Smooth muscle cell of the brain vasculature (primary cell): ENCODE data around the gene RASEF.
"Not testable (repeated sequence)": the region's sequence is repeated elsewhere in the genome, so short reads cannot be mapped to it uniquely, and the experiment has no call there.

Experiments
- DNase-seq: peaks from one replicate; pipeline ENCODE4 v3.0.0-alpha.2; 2012; ENCODE audit warnings: low read depth, low spot score

RASEF gene

DNA sequence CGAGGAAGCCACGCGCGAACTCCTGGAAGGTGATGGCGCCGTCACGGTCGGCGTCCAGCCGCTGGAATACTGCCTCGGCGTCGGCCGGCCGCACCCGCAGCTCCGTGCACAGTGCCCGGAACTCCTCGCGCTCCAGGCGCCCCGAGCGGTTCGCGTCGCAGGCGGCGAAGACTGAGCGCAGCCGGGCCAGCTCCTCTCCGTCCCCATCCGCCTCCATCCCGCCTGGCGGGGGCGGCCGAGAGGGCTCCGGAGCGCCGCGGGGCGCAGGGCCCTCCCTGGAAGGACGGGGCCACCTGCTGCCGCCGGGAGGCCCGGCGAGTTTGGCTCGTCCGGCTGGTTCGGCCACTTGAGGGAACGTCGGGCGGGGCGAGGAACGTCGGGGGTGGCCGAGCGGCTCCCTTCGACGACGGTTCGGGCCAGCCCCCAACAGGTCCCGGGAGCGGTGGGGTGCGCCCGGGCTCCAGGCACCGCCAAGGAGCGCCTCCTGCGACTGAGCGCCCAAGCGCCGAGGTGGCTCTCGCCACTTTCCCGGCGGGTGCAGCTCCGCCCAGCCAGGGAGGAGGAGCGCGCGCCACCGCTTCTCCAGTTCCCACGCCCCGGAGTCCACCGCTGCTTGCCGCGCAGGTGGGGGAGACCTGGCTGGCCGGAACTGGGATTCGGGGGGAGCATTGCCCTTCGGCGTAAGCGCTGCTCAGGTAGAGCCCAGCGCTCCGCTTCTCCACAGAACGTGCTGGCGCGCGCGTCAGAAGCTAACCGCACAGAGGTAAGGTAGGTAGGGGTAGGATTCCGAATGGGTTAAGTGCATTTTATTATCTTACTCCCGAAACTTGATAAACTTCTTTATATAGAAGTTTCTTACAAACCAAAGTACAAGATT, at the start of gene RASEF:
TSS of gene RASEF (minus strand) at position 492 of the 877 bp plus-strand sequence. CDS start at position 217, 275 bp downstream.
- no peak for DNase-seq

GRCh38 chr9:83111169-83111568, 48.2 kb upstream of the RASEF start:
- no peak for DNase-seq

DNA sequence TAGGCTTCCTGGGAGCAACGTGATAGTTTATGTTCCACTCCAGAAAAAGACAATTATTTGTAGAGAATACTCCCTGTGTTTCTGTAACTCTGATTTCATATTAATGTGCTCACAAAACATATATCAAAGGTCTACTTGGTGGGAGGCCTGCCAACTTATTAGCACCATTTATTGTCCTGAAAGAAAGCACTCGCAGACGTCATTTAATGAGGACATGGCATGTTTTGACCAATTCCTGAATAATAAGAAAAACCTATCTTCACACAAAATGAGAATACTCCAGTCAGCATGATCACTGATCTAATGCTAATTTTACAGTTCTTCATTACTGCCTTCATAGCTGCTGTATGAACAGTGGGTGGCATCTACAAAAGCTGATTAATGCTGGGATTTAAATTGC, 46.4 kb upstream of the RASEF start:
- no peak for DNase-seq

DNA sequence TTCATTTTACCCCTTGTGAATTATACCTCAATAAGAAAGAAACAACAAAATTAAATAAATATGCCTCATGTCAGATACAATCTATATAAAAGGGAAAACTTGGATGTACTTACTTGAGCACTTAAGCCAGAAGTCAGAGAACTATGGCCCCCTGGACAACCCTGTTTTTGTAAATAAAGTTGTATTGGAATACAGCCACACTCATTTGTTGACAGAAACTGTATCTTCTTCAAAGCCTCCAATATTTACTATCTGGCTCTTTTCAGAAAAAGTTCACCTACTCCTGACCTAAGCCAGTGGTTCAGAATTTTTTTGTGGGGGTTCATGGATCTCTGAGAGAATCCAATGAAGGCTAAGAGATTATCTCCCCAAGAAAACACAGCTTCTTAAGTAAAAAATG, 45.3 kb upstream of the RASEF start:
- DNase-seq: no peak

DNA sequence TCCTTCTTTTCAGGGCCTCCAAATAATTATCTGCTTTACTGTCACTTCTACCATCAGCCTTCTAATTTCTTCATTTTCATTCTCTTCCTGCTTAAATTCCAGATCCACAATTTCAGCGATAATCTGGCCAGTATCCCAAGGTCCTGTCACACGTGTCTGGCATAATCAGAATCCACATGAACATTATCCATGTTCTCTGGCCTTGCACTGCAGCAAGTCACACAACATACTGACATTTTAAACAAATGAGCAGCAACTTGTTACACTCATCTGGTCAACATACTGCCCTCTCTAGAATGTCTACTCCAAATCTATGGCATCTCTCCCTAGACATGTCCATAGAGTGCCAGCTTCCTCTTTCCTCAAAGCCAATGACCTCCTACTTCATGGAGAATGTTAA, 43.8 kb upstream of the RASEF start:
- DNase-seq: no peak

- no peak for DNase-seq
Measured at GRCh38 chr9:83106263-83106662, 43.3 kb upstream of the RASEF start.

DNA sequence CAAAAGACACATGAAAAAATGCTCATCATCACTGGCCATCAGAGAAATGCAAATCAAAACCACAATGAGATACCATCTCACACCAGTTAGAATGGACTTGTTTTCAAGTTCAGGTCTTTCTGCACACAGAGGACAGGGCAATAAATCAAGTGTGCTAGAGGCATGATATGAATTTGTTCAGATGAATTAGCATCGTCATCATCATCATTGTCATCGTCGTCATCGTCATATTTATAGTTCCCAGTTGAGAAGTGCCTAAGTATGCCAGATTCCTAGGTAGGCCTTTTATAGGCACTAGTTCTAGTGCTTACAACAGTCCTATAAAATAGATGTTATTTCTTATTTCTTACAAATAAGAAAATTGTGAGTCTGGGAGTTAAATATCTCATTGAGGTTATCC, 34.7 kb upstream of the RASEF start:
- DNase-seq: no peak

DNA sequence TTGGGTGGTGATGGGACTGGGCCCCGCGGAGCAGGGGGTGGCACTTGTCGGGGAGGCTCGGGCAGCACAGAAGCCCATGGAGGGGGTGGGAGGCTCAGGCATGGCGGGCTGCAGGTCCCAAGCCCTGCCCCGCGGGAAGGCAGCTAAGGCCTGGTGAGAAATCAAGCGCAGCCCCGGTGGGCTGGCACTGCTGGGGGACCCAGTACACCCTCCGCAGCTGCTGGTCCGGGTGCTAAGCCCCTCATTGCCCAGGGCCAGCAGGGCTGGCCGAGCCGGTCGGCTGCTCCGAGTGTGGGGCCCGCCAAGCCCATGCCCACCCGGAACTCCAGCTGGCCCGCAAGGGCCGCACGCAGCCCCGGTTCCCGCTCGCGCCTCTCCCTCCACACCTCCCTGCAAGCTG, 30.4 kb upstream of the RASEF start:
- not testable (repeated sequence) for DNase-seq

- no peak for DNase-seq
Measured at GRCh38 chr9:83081846-83082245, 18.9 kb upstream of the RASEF start.

GRCh38 chr9:83081010-83081409, 18.1 kb upstream of the RASEF start:
- DNase-seq: no peak

DNA sequence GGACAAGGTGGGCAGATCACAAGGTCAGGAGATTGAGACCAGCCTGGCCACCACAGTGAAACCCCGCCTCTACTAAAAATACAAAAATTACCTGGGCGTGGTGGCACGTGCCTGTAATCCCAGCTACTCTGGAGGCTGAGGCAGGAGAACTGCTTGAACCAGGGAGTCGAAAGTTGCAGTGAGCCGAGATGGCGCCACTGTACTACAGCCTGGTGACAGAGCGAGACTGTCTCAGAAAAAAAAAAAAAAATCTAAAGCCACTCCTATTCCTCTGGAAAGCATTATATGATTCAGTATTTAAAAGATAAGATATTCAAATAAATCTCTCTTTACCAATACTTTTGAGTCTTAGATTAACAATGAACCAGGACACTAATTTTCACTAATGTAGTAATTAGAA, 13.0 kb upstream of the RASEF start:
- DNase-seq: not testable (repeated sequence)

DNA sequence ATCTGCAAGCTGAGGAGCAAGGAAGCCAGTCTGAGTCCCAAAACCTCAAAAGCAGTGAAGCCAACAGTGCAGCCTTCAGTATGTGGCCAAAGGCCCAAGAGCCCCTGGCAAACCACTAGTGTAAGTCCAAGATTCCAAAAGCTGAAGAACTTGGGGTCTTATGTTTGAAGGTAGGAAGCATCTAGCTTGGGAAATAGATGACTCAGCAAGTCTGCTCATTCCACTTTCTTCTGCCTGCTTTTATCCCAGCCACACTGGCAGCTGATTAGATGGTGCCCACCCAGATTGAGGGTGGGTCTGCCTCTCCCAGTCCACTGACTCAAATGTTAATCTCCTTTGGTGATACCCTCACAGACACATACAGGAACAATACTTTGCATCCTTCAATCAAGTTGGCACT, 9.6 kb upstream of the RASEF start:
- not testable (repeated sequence) for DNase-seq

DNA sequence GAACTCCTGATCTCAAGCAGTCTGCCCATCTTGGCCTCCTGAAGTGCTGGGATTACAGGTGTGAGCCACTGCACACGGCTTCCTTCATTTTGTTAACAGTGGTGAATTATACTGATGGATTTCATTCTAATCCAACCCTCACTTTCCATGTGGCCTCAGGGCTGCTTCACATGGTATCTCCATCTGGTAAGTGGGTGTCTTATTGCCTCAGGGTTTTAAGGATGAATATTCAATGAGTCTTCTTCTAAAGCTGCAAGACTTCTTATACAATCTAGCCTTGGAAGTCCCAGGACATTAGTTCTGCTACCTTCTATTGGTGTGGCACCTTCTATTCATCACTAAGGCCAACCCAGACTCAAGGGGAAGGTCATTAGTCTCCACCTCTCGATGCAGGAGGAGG, 8.7 kb upstream of the RASEF start:
- no peak for DNase-seq

- no peak for DNase-seq
Measured at GRCh38 chr9:83070261-83070660, 7.3 kb upstream of the RASEF start.

DNA sequence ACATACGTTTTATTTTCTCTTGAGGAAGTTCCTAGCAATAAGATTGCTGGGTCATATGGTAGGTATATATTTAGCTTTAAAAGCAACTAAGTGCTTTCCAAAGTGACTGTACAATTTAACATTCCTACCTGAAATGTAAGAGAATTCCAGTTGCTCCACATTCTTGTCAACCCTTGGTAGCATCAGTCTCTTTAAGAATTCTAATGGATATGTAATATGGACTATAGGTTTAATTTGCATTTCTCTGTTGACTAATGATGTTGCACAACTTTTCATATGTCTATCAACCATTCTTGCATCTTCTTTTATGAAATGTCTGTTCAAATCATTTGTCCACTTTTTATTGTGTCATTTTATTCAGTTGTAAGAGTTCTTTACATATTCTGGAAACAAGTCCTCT, 6.7 kb upstream of the RASEF start:
- DNase-seq: no peak

GRCh38 chr9:83068414-83068813, 5.5 kb upstream of the RASEF start:
- DNase-seq: no peak

GRCh38 chr9:83067579-83067978, 4.6 kb upstream of the RASEF start:
- DNase-seq: no peak

GRCh38 chr9:83066771-83067170, 3.8 kb upstream of the RASEF start:
- peak; percentile 23 for DNase-seq

DNA sequence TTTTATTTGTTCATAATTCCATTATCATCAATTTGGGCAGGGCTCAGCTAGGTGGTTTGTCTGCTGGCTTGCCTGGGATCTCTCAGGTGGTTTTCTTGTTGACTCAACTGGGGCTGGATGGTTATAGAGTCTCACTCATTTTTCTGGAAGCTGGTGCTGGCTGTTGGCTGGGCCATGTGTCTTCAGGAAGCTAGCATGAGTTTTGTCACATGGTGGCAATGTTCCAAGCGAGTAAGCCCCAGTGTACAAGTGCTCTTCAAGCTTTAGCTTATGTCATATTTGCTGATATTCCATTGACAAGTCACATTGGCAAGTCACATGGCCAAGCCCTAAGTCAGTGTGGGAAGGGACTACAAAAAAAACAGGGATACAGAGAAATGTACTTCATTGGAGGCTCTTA, 2.3 kb upstream of the RASEF start:
- no peak for DNase-seq

- DNase-seq: no peak
Measured at GRCh38 chr9:83061990-83062650, 822 bp downstream of the RASEF start.

- DNase-seq: no peak
Measured at GRCh38 chr9:83061036-83061435, 1.9 kb downstream of the RASEF start.

GRCh38 chr9:83060556-83060955, 2.4 kb downstream of the RASEF start:
- no peak for DNase-seq

DNA sequence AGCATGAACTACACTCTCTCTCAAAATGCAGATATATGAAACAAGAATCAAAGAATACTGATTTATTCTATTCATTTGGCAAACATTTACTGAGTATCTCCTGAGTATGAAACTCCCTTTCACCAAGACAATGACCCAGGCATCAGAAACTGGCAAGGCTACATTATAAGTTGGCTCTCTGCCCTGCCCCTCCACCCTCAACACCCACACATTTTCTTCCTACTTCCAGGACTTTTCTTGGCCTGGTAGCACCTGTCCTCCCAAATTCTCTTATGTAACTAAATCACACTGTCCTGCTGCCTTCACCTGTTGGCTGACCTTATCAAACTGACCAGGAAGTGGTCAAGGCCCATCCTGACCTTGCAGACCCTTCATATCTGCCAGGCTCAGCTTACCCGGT, 3.5 kb downstream of the RASEF start:
- DNase-seq: no peak
